Measurements from ENCODE around the gene ZCCHC7.

Gene ZCCHC7

DNA sequence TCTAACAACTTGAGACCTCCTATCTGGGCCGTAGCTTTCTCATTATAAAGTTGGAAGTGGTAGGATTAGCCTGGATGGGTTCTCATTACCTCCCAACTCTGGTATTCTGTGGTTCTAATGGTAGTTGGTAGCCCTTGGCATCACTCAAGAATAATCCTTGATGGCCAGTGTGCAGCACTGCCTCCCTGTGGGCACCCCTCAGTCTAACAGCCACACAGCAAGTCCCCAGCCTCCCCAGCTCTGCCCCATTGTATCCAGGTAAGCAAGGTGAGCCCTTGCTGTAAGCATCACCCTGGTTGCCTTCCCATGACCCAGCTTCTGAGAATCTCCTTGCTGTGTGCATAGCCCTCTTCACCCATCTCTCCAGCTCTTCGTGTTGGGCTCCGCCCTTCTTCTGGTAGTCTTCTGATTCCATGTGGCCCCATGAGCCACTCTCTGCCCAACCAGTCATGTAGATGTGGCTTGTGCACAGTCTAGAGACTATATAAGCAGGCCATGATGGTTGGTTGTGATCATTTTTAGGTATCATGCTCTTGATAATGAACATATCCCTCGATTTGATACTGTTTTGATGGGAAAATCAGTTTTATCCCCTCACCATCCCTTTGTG lies 244.5 kb downstream of the ZCCHC7 start:
- no peak overlapping the region for H3K4me3 ChIP-seq (replicated peaks; ENCODE audit: low read depth, low read length)
- no peaks in the 10 kb centered on the region for H3K36me3 ChIP-seq (ENCODE audit: control insufficient read depth, insufficient read depth, low read length)
- no peak for DNase-seq (ENCODE audit: extremely low read depth, insufficient read length)
- H3K27me3 ChIP-seq (replicated peaks; ENCODE audit: control insufficient read depth, insufficient read depth, low read length): no peaks in the 10 kb centered on the region
- peak; percentile 56 for TF ChIP-seq CTCF (IDR thresholded peaks at IDR 0.05; ENCODE audit: insufficient read depth, low read length, poor library complexity, severe bottlenecking)

- H3K36me3 ChIP-seq (ENCODE audit: control insufficient read depth, insufficient read depth, low read length): no peaks in the 10 kb centered on the region
- no peak for TF ChIP-seq CTCF (IDR thresholded peaks at IDR 0.05; ENCODE audit: insufficient read depth, low read length, poor library complexity, severe bottlenecking)
- peak; percentile 81 for DNase-seq (ENCODE audit: extremely low read depth, insufficient read length)
- peak overlapping the region; percentile 51 for H3K4me3 ChIP-seq (replicated peaks; ENCODE audit: low read depth, low read length)
- no peaks in the 10 kb centered on the region for H3K27me3 ChIP-seq (replicated peaks; ENCODE audit: control insufficient read depth, insufficient read depth, low read length)
Observed at GRCh38 chr9:37369671-37370070, 249.3 kb downstream of the ZCCHC7 start.

DNA sequence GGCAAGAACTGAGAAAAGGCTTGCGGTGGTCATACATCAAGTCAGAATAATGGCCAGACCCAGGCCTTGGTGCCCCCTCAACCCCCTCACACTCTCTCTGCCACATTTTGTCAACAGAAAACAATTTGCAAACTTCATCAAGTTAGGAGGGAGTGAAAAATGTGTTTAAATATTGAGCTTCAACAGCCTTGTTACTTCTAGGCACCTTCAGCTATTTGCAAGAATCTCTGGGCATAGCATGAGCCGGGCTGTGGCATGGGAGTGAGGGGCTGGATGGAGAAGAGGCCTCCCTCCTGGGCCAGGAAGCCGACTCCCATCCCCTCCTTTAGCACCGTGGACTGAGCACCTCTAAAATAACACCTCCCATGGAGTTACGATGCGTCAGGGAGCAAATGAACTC lies 249.9 kb downstream of the ZCCHC7 start:
- DNase-seq (ENCODE audit: extremely low read depth, insufficient read length): no peak
- TF ChIP-seq CTCF (IDR thresholded peaks at IDR 0.05; ENCODE audit: insufficient read depth, low read length, poor library complexity, severe bottlenecking): no peak
- Histone ChIP-seq H3K4me3 (replicated peaks; ENCODE audit: low read depth, low read length) (no peak overlapping the region), H3K27me3 (replicated peaks; ENCODE audit: control insufficient read depth, insufficient read depth, low read length) (no peaks in the 10 kb centered on the region), H3K36me3 (ENCODE audit: control insufficient read depth, insufficient read depth, low read length) (no peaks in the 10 kb centered on the region)

GRCh38 chr9:37370968-37371563 lies 250.7 kb downstream of the ZCCHC7 start:
- DNase-seq (ENCODE audit: extremely low read depth, insufficient read length): peak; percentile 86
- Histone ChIP-seq H3K36me3 (ENCODE audit: control insufficient read depth, insufficient read depth, low read length) (no peaks in the 10 kb centered on the region), H3K27me3 (replicated peaks; ENCODE audit: control insufficient read depth, insufficient read depth, low read length) (no peaks in the 10 kb centered on the region), H3K4me3 (replicated peaks; ENCODE audit: low read depth, low read length) (no peak overlapping the region)
- TF ChIP-seq CTCF (IDR thresholded peaks at IDR 0.05; ENCODE audit: insufficient read depth, low read length, poor library complexity, severe bottlenecking): peak; percentile 18

DNA sequence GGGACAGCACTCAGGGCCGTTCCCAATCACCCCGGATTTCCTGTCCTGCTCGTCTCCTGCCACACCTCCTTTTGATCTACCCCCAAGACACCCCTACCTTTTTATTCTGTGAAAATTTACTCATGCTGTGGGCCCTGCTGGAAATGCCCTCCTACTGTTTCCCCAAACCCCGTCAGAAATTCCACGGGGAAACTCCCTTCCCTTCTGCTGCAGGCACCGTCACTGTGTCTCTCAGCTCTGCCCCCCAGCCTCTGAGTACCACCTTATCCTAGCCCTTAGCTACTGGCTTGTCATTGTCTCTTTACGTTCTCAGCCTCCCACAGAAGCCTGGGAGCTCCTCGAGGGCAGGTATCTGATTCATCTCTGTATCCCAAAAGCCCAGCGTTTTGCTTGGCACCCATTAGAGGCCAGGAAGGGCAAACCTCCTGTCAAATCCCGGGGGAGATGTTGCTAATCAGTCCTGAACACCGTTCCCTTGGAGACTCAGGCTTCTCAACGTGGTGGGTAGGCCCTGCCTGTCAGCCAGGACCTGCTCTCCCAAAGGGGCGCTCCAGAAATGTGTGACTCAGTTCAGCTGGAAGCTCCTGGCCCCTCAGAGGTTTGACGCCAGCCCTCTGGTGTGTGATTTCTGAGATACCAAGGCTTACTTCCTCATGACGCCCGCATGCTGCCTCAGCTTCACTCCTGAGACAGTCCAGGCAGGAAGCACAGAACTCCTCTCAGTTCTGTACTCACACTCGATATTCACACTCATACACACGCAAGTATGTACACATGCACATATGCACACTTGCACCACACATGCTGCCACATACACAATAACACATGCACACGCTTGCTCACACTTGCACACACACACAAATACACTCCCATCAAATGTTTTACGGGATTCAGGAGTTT lies 251.4 kb downstream of the ZCCHC7 start:
- no peak overlapping the region for H3K4me3 ChIP-seq (replicated peaks; ENCODE audit: low read depth, low read length)
- no peaks in the 10 kb centered on the region for H3K27me3 ChIP-seq (replicated peaks; ENCODE audit: control insufficient read depth, insufficient read depth, low read length)
- no peak for TF ChIP-seq CTCF (IDR thresholded peaks at IDR 0.05; ENCODE audit: insufficient read depth, low read length, poor library complexity, severe bottlenecking)
- DNase-seq (ENCODE audit: extremely low read depth, insufficient read length): peak; percentile 68
- H3K36me3 ChIP-seq (ENCODE audit: control insufficient read depth, insufficient read depth, low read length): no peaks in the 10 kb centered on the region
